Calu3 (cell line): ENCODE data around the gene GREM1. TPM values are rescaled to one million over a fixed set of nuclear protein-coding genes. Genes with fewer than 3 reads are reported as not detected.

Source experiments
- BruUV-seq: library from RNA; stranded (reverse); fragments of 400-500 nt; replicated peaks from 2 replicates; lab custom pipeline; 2021; lab: Mats Ljungman, UMichigan
- CTCF ChIA-PET: fragments of 300-600 bp; sonication (Branson Sonifier 250); formaldehyde crosslinking; loops from one replicate; lab custom pipeline; 2022; ENCODE audit warnings: antibody characterized with exemption; lab: Charles Lee
- DNase-seq: peaks from one replicate; pipeline ENCODE4 v3.0.0; 2022
- H3K27ac Mint-ChIP-seq: one replicate; pipeline ENCODE4 v1.8.0; 2022; ENCODE audit warnings: mixed read lengths; ENCODE audit not compliant: unreplicated experiment
- H3K27me3 Mint-ChIP-seq: one replicate; pipeline ENCODE4 v1.8.0; 2022; ENCODE audit warnings: mixed read lengths; ENCODE audit not compliant: unreplicated experiment
- H3K36me3 Mint-ChIP-seq: one replicate; pipeline ENCODE4 v1.8.0; 2022; ENCODE audit warnings: mild to moderate bottlenecking, moderate library complexity, mixed read lengths; ENCODE audit not compliant: insufficient read depth, unreplicated experiment
- H3K4me1 Mint-ChIP-seq: one replicate; pipeline ENCODE4 v1.8.0; 2022; ENCODE audit warnings: mild to moderate bottlenecking, low read depth, mixed read lengths; ENCODE audit not compliant: unreplicated experiment
- H3K4me3 Mint-ChIP-seq: one replicate; pipeline ENCODE4 v1.8.0; 2022; ENCODE audit warnings: mild to moderate bottlenecking, low read depth, moderate library complexity, mixed read lengths; ENCODE audit not compliant: unreplicated experiment
- H3K9me3 Mint-ChIP-seq: one replicate; pipeline ENCODE4 v1.8.0; 2022; ENCODE audit warnings: low read depth, mixed read lengths; ENCODE audit not compliant: unreplicated experiment
- CTCF ChIP-seq: fragments of 200-600 bp; IDR thresholded peaks from one replicate; pipeline ENCODE4 v1.8.0; 2022; ENCODE audit warnings: antibody characterized with exemption; ENCODE audit not compliant: unreplicated experiment
- intact Hi-C: fragments of 100-400 bp; cut with micrococcal nuclease; formaldehyde crosslinking; loops from one replicate; pipeline ENCODE4 v1.10.0; 2022; ENCODE audit not compliant: unreplicated experiment
- total RNA-seq: library from RNA; stranded (reverse); gene quantifications from 2 replicates; pipeline ENCODE4 v1.2.3, GENCODE V29; 2022

GREM1 gene
- total RNA-seq, 1 experiment from 2014 or later = not detected

- no TSS peak for BruUV-seq
- DNase-seq = no peak
- no peaks in the 10 kb centered on the region for H3K36me3 Mint-ChIP-seq
- no peak overlapping the region for H3K27ac Mint-ChIP-seq
- no peak for TF ChIP-seq CTCF
- H3K27me3 Mint-ChIP-seq = no peaks in the 10 kb centered on the region
- intact Hi-C loops = no loop called here
- CTCF ChIA-PET = no interaction called here
- H3K4me1 Mint-ChIP-seq = no peaks in the 10 kb centered on the region
- no peaks in the 10 kb centered on the region for H3K9me3 Mint-ChIP-seq
- H3K4me3 Mint-ChIP-seq = no peak overlapping the region
Measured at GRCh38 chr15:32718821-32719716, 1.3 kb downstream of the GREM1 start.

GRCh38 chr15:32721596-32721995, 3.8 kb downstream of the GREM1 start:
- Mint-ChIP-seq H3K4me3 (no peak overlapping the region), H3K27me3 (no peaks in the 10 kb centered on the region), H3K27ac (no peak overlapping the region), H3K36me3 (no peaks in the 10 kb centered on the region), H3K9me3 (no peaks in the 10 kb centered on the region), H3K4me1 (no peaks in the 10 kb centered on the region)
- no TSS peak for BruUV-seq
- TF ChIP-seq CTCF = no peak
- intact Hi-C loops = no loop called here
- CTCF ChIA-PET = no interaction called here
- DNase-seq = no peak

GRCh38 chr15:32722136-32722535, 4.3 kb downstream of the GREM1 start:
- intact Hi-C loops = no loop called here
- H3K9me3 Mint-ChIP-seq = no peaks in the 10 kb centered on the region
- H3K36me3 Mint-ChIP-seq = no peaks in the 10 kb centered on the region
- H3K27ac Mint-ChIP-seq = no peak overlapping the region
- no peak overlapping the region for H3K4me3 Mint-ChIP-seq
- H3K27me3 Mint-ChIP-seq = no peaks in the 10 kb centered on the region
- CTCF ChIA-PET = no interaction called here
- no TSS peak for BruUV-seq
- H3K4me1 Mint-ChIP-seq = no peaks in the 10 kb centered on the region
- TF ChIP-seq CTCF = no peak
- no peak for DNase-seq

- H3K27me3 Mint-ChIP-seq = no peaks in the 10 kb centered on the region
- DNase-seq = no peak
Measured at GRCh38 chr15:32723171-32723948, 5.6 kb downstream of the GREM1 start.

More at GRCh38 chr15:32723171-32723948, 5.6 kb downstream of the GREM1 start:
- no peak for TF ChIP-seq CTCF
- Mint-ChIP-seq H3K9me3 (no peaks in the 10 kb centered on the region), H3K27ac (no peak overlapping the region), H3K4me3 (no peak overlapping the region), H3K4me1 (no peaks in the 10 kb centered on the region), H3K36me3 (no peaks in the 10 kb centered on the region)
- intact Hi-C loops = no loop called here
- CTCF ChIA-PET = no interaction called here
- BruUV-seq = no TSS peak
